Cerebellar cortex (tissue), 1 donor: ENCODE measurements around the gene DSCAML1.
"Not testable (repeated sequence)": the region's sequence is repeated elsewhere in the genome, so short reads cannot be mapped to it uniquely, and the experiment has no call there.

Experiments
- DNase-seq: peaks from one replicate; pipeline ENCODE4 v3.0.0-alpha.2; 2015; ENCODE audit warnings: low spot score

Gene DSCAML1

GRCh38 chr11:117470576-117470975 lies 326.4 kb downstream of the DSCAML1 start:
- no peak for DNase-seq

GRCh38 chr11:117468888-117469287 lies 328.1 kb downstream of the DSCAML1 start:
- DNase-seq = no peak

- DNase-seq = no peak
Measured at GRCh38 chr11:117467770-117468169, 329.2 kb downstream of the DSCAML1 start.

DNA sequence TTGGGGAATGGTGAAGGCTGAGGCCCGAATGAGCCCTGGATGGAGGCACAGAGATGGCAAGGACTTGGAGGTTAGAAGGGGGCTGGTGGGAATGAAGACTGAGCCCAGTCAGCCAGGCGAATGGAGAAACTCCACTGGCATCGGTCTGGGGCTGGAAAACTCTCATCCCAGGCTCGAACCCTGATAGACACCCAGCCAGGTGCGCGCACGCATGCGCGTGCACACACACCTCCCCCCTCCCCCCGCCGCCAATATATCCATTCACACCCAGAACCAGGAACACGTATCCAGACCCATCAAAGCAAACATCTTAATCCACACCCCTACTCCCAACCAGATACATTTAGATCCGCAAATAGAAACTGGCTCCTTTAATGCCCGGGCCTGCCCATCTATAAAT lies 330.1 kb downstream of the DSCAML1 start:
- no peak for DNase-seq

DNA sequence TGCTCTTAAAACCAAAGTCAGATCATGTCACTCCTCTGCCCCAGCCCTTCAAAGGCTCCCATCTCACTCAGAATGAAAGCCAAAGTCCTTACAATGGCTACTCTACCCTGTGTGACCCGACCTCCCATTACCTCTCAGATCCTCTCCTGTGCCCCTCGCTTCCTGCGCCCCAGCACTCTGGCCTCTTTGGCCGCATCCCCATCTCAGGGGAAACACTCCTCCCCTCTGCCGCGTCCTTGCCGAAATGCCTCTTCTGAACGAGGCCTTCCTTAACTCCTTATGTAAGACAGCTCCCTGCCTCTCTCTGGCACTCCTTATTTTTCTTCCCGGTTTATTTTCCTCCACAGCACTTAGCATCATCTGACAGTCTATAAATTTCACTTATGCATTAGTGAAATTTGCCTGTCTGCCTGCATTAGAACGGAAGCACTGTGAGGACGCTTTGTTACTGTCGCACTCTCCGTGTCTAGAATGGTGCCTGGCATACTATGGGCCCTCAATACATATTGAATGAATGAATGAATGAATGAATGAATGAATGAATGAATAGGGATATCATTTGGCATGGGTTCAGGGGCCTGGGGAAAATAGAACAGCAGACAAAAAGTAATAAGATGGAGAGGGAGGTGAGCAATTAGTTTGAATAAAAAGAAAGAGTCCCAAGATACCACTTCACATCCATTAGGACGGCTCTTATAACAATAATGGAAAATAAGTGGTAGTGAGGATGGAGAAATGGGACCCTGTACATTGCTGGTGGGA lies 331.6 kb downstream of the DSCAML1 start:
- DNase-seq = no peak

DNA sequence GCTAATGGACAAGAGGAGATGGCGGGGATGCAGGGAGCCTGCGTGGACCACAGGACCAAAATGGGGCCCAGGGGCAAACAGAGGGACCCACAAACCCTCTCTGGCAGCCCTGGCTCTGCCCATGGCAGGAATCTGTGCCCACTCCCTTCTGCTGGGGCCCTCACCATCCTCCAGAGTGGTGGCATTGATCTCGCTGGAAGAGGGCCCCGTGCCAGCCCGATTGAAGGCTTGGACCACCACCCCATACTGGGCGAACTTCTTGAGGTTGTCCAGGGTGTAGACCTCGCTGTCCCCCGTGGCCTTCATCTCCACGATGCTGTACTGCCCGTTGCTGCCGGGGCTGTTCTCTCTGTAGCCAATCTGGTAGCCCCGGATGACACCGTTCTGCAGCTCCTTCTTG lies 332.2 kb downstream of the DSCAML1 start:
- DNase-seq = no peak

- DNase-seq = no peak
Measured at GRCh38 chr11:117462864-117463247, 334.2 kb downstream of the DSCAML1 start.

GRCh38 chr11:117462183-117462863 lies 334.7 kb downstream of the DSCAML1 start:
- DNase-seq = no peak

DNA sequence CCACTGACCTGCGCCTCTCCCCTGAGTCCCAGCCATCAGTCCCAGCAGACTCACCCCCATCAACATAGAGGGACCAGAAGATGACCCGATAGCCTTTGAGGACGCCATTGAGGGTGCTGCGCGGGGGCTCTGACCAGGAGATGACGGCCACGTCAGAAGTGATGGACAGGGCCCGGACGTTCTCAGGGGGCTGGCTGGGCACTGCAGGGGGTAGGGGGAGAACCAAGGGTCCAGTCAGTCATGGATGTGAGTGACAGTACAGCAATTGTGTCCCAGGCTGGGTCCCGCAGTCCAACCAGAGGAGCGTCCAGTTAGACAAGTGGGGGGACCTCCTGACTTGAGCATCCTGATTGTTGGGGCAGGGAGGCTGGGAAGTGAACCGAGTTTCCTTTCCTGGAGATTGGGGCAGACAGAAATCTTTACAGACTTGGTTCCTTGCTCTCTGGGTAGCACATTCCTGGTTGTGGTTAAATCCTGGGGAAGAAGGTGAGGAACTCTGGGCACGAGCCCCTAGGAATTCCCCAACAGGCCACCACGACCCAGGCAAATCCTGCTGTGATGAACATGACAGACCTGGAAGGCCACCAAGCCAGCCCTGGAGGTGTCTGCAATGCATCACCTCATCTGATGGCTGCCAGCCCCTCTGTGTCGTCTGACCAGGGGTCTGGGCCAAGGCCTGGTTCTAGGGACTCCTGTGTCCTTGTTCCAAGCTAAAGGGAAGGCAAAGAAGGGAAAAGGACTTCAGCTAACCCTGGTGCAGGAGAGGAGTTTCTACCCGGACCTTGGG lies 335.4 kb downstream of the DSCAML1 start:
- no peak for DNase-seq

- no peak for DNase-seq
Measured at GRCh38 chr11:117459979-117460300, 337.1 kb downstream of the DSCAML1 start.

DNA sequence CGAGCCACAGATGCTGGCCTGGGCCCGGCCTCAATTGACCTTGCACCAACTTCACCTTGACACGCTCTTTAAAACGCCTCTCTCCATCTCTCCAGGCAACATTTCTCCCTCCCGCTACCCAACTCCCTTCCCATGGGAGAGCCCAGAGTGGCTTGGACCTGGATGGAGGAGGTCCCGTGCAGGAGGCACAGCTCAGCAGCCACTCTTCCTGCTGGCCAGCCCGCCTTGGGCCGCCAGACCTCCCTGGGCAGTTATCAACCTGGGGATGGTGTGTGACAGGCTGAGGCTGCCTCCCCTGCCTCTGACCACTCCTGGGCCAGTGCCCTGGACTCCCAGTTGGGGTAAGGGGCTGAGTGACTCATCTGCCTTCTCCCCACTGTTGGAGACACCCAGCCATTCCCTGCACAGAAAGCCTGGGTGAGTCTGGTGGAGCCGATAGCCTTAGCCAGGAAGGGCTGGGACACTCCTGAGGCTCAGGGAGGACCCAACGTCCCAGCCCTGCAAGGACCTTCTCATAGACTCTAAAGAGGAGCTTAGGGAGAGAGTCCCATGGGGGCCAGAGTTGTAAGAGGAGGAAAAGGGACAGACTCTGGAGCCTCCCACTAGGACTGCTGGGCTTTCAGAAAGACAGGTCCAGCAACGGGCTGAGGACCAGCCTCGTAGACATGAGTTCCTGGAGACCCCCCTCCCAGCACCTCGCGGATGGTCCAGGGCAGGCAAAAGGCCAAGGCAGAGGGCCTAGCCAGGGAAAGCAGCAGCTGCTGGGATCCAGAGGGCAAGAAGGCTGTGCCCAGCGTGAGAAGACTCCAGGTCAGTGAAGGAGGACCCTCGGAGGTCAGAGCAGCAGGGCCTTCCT lies 337.7 kb downstream of the DSCAML1 start:
- no peak for DNase-seq

DNA sequence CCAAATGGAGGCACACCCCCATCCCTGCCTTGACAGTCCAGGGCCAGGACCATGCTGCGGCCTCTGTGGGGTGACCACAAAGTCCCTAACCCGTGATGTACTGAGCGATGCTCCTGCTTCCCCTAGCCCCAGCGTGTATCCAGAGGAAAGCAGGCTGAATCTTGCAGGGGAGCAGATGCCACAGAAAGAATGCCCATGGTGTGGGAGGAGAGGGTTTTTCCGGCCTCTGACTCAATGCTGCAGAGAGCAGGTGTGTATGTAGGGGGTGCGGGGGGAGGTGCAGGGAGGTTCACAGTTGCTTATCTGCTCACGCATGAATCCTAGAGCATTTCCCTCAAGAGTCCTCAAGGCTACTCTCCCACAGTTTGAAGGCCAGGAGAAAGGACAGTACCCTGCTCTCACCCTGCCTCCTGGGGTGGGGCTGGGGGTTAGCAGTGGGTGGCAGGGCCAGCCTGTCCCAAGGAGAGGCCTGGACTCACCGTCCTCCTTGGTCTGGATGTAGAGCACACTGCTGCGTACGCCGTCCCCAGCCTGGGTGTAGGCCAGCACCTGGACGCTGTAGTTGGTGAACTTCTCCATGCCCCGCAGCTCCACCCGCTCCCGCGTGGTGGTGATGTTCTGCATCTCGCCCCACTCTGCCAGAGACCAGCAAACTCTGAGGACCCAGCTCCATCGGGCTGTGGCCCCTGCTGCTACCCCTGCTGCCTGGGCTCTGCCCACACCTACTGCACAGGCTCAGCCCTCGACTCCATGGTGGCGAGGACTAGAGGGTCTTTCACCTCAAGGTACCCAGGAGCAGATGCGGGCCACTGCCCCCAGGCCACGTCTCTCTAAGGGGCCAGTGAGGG lies 338.5 kb downstream of the DSCAML1 start:
- peak; percentile 49 for DNase-seq

GRCh38 chr11:117457835-117458234 lies 339.2 kb downstream of the DSCAML1 start:
- peak; percentile 63 for DNase-seq

GRCh38 chr11:117457031-117457785 lies 339.8 kb downstream of the DSCAML1 start:
- peak; percentile 71 for DNase-seq

GRCh38 chr11:117456721-117457029 lies 340.3 kb downstream of the DSCAML1 start:
- DNase-seq = not testable (repeated sequence)

GRCh38 chr11:117456027-117456720 lies 340.8 kb downstream of the DSCAML1 start:
- no peak for DNase-seq

- DNase-seq = no peak
Measured at GRCh38 chr11:117454564-117454917, 342.5 kb downstream of the DSCAML1 start.

DNA sequence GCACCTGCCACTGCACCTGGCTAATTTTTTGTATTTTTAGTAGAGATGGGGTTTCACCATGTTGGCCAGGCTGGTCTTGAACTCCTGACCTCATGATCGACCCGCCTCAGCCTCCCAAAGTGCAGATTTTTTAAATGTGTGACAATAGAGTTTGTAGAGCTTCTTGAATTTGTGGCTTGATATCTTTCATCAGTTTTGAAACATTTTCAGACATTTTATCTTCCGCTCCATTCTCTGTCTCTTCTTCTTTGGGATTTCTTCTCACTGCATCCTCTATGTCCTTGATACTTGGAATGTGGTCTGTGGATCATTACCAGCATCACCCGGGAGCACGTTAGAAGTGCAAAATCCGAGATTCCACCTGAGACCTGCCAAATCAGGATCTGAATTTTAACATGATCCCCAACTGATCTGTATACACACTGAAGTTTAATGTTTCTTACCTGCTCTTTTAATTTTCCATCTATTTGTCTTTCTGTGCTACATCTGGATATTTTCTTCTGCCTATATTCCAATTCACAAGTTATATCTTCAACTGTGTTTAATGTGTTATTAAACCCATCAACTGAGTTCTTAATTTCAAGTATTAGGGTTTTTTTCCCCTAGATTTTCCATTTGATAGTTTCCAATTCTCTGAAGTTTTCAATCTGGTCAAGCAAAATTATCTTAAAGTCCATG lies 343.0 kb downstream of the DSCAML1 start:
- no peak for DNase-seq

GRCh38 chr11:117449111-117449693 lies 347.8 kb downstream of the DSCAML1 start:
- no peak for DNase-seq
